Stimulated activated CD4-positive, alpha-beta T cell treated with anti-CD3 and anti-CD28 coated beads, Interleukin-4, amount 100 ng/mL, for 4 hours (primary cell): ENCODE results near the gene TULP4.
"Not testable (repeated sequence)": the region's sequence is repeated elsewhere in the genome, so short reads cannot be mapped to it uniquely, and the experiment has no call there.

ENCODE experiments used
- DNase-seq, 2 experiments: peaks; one replicate each; pipeline ENCODE4 v3.0.0-alpha.2; 2020

TULP4 gene

DNA sequence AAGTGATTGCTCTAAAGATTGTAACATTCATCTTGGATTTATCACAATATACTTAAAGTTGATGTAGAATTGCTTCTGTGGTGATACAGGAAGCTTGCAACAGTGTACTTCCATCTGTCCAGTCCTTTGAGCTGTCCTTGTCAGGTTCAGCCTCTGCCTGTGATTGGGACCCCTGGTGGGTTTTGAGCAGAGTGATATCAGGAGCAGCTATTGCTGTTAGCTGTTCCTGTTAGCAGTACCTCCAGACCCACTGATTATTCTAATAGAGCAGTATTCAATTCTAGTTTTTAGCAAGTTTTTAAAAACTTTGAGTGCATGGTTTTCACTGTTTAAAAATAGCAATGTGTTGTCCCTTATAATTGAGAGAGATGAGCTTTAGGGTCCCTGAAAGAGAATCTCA is 48.8 kb downstream of the TULP4 start:
- DNase-seq: no peak

DNA sequence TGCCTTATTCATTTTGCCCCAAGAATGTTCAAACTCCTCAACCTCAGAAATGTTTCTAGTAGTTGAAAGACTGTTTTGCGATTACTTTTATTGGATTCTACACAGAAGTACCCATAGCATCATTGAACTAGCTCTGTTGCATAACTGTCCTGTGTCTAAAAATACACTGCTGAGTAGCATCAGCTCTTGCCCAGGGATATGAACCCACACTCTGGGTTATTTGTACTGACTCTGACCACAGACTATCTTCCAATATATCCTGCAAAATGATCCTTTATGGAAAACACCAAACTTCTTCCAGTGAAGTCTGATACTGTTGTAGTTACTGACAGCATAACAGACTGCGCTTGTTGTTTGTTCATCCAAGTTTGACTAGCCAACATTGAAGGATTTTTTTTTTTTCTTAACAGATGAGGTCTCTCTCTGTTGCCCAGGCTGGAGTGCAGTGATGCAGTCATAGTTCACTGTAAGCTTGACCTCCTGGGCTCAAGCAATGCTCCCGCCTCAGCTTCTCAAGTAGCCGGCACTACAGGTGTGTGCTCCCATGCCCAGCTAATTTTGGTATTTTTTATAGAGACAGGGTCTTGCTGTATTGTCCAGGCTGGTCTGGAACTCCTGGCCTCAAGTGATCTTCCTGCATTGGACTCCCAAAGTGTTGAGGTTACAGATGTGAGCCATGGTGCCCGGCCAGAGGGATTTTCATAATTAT is 49.9 kb downstream of the TULP4 start:
- no peak for DNase-seq

DNA sequence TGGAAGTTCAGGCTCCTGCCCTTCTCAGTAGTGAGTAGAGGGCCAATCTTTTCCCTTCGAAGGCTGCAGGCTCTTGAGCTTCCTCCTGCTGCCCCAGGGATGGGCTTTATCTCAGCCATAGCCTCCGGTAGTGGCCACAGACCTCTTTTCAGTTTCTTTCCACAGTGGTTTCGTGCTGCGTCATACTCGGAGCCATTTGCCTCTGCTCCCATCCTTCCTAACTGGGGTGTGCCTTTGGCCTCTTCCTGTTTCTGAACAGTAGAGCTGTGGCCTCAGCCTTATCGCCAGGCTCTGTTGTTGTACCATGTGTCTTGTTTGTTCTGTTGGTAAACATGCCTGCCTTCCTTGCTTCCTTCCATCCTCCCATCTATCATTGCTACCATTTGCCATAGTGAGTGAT is 54.1 kb downstream of the TULP4 start:
- DNase-seq: no peak

DNA sequence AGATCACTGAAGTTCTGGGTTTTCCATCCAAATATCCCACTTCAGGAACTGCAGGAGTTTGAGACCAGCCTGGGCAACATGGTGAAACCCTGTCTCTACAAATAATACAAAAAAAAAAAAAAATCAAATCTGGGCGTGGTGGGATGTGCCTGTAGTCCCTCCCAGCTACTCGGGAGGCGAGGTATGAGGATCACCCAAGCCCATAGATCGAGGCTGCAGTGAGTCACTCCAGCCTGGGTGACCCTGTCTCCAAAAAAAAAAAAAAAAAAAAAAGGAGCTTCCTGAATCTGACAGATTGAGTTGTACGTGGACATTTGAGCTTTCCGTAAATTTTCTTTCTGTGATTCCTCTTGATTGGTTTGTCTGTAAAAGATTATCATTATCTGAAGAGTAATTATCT is 55.6 kb downstream of the TULP4 start:
- DNase-seq: no peak

DNA sequence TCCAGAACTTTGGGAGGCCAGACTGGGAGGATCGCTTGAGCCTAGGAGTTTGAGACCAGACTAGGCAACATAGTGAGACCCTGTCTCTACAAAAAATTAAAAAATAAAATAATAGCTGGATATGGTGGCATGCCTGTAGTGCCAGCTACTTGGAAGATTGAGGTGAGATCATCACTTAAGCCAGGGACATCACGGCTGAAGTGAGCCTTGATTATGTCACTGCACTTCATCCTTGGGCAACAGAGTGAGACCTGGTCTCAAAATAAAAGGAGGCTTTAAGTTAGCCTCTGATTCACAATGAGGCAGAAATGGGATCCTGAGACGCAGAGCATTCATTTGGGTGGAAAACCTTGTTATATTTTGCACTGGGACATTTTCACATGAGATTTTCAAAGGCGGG is 57.0 kb downstream of the TULP4 start:
- DNase-seq: no peak

DNA sequence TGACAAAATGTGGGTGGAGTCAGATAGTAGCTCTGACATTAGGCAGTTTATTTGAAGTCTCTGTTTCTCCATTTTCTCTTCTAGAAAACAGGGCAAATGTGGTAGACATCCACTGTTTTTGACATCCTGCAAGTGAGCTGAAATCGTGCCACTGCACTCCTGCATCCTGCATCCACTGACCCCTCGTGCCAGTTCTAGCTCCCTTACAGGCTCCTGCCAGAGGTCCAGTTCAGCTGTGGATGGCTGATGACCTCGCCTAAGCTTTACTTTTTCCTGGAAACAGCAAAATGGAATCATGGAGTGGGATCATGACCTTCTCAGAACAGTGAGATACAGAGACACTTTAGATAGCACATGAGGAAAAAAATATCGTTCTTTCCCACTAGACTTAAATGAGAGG is 58.5 kb downstream of the TULP4 start:
- no peak for DNase-seq

DNA sequence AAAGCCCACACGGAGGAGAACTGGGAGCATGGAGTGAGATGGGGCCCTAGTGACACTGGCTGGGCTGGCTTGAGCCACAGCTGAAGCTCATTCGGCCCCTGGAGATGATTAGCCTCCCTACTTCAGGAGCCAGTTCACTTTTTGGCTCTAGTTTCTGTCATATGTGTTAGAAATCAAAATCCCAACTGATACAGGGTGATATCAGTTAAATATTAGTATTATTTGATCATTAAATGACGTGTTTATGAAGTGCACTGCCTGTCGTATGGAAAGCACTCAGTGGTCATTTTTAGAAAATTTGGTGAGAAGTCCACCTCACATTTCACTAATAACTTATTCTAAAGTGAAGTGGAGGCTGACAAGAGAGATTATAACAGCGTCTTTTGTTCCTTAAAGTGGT is 59.0 kb downstream of the TULP4 start:
- DNase-seq: no peak

DNA sequence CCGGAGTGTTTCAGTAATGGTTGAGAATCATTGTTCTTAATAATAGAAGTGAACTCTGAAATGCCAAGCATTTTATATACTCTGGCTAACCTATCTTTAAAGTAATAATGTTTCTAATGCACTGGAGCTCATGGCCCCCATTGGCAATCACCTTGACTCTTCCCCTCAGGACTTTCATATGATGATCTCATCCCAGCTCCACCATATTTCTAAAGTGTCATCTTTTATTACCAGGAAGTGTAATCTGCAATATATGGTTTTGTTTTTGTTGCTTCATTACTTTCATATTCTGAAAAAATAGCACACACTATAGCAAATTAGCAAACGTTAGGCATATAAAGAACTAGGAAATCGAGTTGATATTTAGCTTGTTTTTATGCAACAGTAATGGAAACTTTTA is 60.3 kb downstream of the TULP4 start:
- no peak for DNase-seq

DNA sequence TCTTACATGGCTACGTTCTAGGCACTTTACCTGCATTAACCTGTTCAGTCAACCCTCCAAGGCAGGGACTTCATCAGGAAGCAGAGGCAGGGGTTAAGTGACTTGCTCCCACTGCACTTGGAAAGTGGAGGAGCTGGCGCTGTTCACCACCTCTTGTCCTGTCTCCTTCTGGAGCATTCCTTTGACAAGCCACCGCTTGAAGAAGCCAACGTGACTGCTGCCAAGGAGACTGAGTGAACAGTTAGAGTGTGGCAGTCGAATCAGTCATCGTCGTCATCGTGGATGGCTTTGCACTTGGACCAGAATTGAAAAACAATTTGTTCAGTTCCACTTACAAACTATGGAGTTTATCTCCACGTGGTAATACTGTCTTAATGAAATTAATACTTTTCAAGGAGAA is 60.9 kb downstream of the TULP4 start:
- DNase-seq: no peak

DNA sequence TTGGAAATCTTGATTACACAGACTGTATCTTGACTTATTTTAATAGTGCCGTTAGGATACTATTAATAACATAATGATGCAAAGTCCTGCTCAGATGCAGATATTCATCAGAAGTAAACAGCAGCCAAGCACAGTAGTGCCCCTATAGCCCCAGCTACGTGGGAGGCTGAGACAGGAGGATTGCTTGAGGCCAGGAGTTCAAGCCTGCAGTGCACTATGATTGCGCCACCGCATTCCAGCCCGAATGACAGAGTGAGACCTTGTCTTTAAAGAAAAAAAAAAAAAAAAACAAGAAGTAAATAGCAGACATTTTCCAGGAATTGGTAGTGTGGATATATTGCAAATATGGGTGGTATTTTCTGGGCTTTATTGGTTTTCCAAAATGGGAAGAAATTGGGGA is 61.8 kb downstream of the TULP4 start:
- no peak for DNase-seq

DNA sequence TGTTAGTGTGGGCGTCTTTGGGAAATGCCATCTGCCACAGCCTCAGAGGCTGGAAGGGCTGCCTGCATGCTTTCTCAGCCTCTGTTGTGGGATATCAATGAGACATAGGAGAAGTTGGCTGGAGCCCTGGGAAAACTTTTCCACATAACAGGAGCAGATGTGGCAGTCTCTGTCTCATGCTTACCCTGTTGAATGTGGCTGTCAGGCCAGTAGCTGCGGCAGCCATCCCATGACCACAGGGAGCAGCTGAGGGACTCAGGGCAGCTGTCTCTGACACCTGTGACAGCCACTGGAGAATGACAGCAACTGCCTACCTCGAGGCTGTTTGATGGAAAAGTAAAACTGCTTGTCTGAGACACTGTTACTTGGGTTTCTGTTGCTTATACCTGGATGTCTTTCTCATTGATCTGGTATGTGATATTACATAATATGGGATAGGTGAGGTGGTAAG is 64.4 kb downstream of the TULP4 start:
- no peak for DNase-seq

DNA sequence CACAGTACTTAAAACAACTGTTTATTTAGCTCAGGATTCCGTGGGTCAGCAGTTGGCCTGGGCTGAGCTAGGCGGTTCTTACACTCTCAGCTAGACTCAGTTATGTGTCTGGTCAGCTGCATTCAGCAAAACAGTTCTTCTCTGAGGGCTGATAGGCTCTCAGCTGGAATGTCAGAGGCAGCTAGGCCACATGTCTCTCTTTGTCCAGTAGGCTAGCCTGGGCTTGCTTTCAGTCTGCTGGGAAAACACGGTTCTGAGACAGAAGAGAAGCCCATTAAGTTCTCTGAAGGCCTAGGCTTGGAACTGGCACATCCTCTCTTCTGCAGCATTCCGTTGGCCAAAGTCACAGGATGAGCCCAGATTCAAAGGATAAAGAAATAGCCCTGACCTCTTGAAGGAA is 65.6 kb downstream of the TULP4 start:
- no peak for DNase-seq

DNA sequence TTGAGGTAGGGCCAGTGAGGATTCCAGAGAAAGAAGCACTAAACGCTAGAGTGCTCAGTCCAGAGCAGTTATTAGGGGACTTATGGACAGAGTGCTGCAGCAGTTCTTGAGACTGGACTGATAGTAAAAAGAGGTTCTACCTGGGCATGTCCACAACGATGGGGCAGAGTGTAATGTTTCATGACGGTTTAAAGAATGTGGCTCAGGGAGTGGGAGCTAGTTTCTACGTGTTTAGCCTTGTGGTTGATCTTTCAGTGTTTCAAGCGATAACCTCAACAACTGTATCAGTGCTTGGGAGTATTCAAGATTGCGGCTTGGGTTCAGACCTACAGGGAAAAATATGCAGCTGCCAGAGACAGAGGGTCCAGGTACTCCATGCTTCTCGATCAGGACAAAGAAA is 67.1 kb downstream of the TULP4 start:
- no peak for DNase-seq

DNA sequence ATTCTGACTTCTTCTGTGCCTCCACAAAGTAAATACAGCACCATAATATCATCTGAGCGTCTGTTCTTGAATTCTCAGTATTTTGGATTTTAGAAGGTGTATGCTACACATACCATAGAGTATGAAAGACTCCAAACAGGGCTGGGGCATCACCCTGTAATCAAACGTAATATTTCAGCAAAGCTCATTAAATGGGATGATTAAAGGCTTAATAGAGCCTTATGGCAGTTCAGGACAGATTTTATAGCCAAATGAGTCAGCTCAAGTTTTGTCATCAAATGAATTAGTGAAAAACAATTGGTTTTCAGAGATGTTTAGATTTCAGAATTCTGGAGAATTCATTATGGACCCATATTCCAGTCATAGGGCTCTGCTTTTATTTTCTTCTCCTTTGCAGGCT is 68.9 kb downstream of the TULP4 start:
- no peak for DNase-seq

DNA sequence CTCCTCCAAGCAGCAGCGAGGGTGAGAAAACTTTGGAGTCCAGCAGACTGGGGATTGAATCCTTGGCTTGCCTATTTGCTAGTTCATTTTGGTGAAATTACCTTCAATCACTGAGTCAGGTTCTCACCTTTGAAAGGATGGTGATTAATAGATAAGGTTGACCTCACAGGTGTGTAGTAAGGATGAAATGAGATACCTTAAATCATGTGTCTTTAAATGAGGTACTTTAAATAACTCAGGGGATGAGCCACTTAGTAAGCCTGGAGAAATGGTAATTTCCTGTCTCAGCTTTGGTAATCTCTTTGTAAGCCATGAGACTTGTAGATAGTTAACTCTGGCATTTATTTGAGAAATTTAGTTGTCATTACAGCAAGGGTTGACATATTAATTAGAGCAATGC is 70.2 kb downstream of the TULP4 start:
- DNase-seq: no peak

DNA sequence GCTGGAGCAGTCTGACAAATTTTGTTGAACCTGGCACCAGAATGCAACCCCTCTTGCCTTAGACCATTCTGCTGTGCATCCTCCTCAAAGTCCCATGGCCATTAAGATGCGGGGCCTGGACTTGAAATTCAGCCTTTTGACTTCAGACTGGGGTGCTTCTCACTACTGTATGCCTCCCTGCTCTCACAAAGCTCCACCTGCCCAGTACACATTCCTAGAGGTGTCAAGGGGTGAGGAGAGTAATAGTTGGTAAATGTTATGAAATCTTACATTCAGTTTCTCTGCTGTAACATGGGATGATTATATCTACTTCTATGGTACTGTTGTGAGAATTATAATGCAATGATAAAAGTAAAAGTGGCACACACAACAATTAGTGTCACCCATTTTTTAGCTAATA is 70.8 kb downstream of the TULP4 start:
- no peak for DNase-seq

DNA sequence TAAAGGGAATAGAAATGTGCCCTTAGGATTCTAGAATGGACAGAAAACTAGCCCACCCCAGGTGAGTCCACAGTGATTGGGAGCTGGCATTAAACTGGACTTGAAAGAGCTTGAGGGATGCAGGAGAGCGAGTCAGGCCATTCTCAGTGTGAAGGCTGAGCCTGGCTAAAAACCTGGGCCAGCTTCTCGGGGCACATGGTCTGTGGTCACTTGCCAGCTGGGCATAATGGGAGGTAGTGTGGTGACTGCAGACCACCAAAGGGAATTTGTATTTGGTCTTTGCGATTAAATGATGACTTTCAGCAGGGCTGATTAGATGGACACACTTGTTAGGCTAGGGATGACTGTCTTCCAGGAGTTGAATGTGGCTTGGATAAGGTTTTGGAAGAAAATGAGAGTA is 71.3 kb downstream of the TULP4 start:
- DNase-seq: no peak

DNA sequence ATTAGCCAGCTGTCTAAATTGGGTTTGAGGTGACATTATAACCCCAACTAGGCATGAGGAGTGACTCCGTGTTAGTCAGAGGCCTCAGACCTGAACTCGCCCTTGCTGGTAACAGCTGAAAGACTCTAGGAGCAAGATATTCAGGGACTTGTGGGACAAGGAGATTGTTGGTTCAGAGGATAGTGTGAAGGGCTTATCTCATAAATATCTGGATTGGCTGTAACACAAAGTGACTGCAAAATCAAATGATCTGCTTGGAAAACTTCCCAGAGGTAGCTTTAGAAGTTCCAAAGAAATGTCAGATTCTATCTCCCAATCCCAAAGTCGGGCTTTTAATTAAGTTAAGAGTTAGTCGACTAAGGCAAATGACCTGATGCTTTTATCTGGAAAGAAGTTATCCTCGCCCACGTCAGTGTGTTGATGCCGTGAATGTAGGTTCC is 72.4 kb downstream of the TULP4 start:
- no peak for DNase-seq

DNA sequence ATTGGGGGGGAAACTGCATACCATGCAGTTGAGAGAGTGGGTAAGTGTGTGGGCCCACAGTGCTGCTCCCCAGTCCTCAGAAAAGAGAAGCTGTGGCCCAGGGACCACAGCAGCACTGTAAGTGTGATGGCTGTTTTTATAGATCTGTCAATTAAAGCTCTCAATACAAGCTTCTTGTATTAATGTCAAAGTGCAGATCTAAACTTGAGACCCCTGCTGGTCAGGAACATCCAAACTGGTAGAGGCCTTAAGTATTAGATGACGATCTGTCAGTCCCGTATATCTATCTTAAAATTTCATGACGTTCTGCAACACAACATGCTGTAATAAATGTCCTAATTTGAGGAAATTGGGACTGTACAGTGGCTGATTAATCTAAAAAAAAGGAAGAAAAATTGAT is 74.8 kb downstream of the TULP4 start:
- DNase-seq: no peak

DNA sequence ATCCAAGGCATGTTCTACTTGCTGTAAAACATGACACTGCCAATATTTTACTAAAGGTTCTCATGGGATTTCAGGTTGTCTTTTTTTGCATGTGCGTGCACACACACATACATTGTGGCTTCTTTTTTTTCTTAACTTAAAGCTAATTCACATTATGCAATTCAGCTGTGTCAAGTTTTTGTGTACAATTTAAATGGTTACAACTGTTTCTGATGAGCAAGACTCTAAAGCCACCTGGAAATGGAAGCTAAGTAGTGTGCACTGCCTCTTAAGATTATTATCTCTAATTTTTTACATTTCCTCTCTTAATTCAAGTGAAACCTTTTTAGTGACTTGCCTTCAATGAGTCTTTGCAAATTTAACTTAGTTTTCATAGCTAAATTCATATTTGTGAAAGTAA is 75.3 kb downstream of the TULP4 start:
- no peak for DNase-seq

DNA sequence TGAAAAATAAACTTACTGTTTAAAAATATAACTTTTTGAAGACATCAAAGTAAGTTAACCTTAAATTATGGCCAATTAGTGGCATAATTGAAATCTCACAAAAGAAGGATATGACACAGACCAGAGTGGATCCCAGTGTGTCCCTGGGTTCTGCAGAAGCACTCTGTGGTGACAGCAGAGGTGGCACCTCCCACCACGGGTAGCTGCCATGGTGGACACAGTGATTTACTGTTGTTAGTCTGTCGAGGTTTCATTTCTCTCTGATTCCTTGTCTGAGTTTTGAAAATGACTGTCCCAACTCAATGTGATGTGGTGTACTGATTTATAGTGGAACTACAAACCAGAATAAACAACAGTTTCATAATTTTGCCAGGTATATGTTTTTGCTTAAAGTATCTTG is 76.5 kb downstream of the TULP4 start:
- no peak for DNase-seq

DNA sequence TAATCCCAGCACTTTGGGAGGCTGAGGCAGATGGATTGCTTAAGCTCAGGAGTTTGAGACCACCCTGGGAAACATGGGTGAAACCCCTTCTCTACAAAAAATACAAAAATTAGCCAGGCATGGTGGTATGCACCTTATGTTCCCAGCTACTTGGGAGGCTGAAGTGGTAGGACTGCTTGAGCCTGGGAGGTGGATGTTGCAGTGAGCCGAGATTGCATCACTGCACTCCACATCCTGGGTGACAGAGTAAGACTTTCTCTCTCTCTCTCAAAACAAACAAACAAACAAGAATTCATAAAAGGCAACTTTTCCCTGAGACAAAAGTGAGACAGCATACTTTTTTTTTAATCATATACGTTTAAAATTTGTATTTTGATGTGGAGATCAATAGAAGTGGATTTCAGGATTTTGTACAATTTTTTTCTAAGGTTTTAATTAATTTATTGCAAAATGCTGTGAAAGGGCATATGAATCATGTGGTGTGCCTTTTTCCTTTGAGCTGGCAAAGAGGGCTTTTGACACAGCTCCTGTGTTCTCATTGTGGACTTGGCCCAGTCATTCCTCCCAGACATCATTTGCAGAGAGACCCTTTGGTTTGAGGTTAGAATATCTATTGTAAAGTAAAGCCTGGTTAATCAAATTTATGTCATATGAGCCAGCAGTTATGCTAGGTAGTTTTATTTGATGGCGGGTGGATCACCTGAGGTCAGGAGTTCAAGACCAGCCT is 77.1 kb downstream of the TULP4 start:
- DNase-seq: no peak

DNA sequence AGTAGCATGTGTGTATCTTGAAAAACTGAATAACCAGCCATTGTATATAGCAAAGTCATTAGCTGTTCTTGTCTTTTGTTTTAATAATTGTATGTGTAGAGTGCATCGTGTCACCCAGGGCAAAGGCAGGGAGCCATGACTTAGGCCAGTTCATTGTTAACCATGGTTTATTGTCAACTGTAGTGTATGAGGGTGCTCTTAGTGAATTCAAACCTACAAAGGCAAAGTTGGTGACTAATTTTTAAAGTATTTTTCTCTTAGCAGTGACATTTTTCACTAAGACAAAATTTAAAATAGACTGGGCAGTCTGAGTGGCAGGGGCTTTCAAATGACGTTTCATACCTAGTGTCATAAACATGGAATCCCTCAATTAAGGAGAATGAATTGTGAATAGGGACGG is 79.0 kb downstream of the TULP4 start:
- no peak for DNase-seq

DNA sequence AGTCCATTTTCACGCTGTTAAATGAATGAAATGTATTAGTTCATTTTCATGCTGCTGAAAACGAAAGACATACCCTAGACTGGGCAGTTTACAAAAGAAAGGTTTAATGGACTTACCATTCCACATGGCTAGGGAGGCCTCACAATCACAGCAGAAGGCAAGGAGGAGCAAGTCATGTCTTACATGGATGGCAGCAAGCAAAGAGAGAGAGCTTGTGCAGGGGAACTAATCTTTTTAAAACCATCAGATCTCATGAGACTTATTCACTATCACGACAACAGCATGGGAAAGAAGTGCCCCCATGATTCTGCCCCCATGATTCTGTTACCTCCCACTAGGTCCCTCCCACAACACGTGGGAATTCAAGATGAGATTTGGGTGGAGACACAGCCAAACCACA is 79.7 kb downstream of the TULP4 start:
- not testable (repeated sequence) for DNase-seq

DNA sequence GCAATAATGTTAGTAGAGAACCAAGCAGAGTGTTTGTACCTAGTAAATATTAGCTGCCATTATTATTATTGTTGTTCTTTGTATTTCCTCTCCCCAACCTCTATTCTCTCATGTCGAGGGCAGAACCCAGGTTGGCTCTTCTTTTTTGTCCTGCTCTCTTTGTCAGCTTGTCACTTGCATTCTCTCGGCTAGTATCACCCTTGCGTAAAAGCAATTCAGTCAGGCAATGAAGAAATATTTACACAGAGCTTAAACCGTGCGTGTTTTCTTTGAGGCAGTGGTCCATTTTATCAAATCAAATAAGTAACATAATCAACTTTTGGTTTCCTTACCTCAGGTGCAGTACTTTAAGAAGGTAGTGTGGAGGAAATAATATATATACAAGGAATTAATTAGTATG is 83.9 kb downstream of the TULP4 start:
- DNase-seq: no peak
